Activated T-cell treated with anti-CD3 and anti-CD28 coated beads, Interleukin-2, amount 50 U/mL, for 1 hour (primary cell): Measurements from ENCODE around the gene CDH4.
"Not testable (repeated sequence)": the region's sequence is repeated elsewhere in the genome, so short reads cannot be mapped to it uniquely, and the experiment has no call there.

Experiments
- DNase-seq: peaks from one replicate; pipeline ENCODE4 v3.0.0-alpha.2; 2020

The CDH4 gene

GRCh38 chr20:61424011-61424627 is 172.1 kb downstream of the CDH4 start:
- DNase-seq, result no peak

GRCh38 chr20:61424628-61425420 is 172.8 kb downstream of the CDH4 start:
- no peak for DNase-seq

- DNase-seq, result not testable (repeated sequence)
Observed at GRCh38 chr20:61425541-61425991, 173.5 kb downstream of the CDH4 start.

- no peak for DNase-seq
Observed at GRCh38 chr20:61426352-61426751, 174.3 kb downstream of the CDH4 start.

- DNase-seq, result no peak
Observed at GRCh38 chr20:61429458-61430227, 177.6 kb downstream of the CDH4 start.

GRCh38 chr20:61430228-61430624 is 178.2 kb downstream of the CDH4 start:
- no peak for DNase-seq

- DNase-seq, result no peak
Observed at GRCh38 chr20:61433176-61433575, 181.1 kb downstream of the CDH4 start.

GRCh38 chr20:61433816-61434215 is 181.8 kb downstream of the CDH4 start:
- DNase-seq, result no peak

- no peak for DNase-seq
Observed at GRCh38 chr20:61434341-61434781, 182.3 kb downstream of the CDH4 start.

GRCh38 chr20:61435184-61435822 is 183.2 kb downstream of the CDH4 start:
- DNase-seq, result no peak

GRCh38 chr20:61435823-61436220 is 183.8 kb downstream of the CDH4 start:
- DNase-seq, result no peak

- no peak for DNase-seq
Observed at GRCh38 chr20:61436283-61436666, 184.2 kb downstream of the CDH4 start.

- no peak for DNase-seq
Observed at GRCh38 chr20:61436667-61437279, 184.7 kb downstream of the CDH4 start.

GRCh38 chr20:61437280-61438206 is 185.5 kb downstream of the CDH4 start:
- no peak for DNase-seq

GRCh38 chr20:61438285-61438684 is 186.2 kb downstream of the CDH4 start:
- DNase-seq, result no peak

GRCh38 chr20:61439251-61439650 is 187.2 kb downstream of the CDH4 start:
- DNase-seq, result no peak

GRCh38 chr20:61440548-61441055 is 188.5 kb downstream of the CDH4 start:
- no peak for DNase-seq

- DNase-seq, result no peak
Observed at GRCh38 chr20:61441537-61441936, 189.5 kb downstream of the CDH4 start.

GRCh38 chr20:61442075-61442670 is 190.1 kb downstream of the CDH4 start:
- no peak for DNase-seq

GRCh38 chr20:61442718-61443117 is 190.7 kb downstream of the CDH4 start:
- DNase-seq, result no peak
